ENCODE data around the gene STT3B. TPM values are rescaled to one million over a fixed set of nuclear protein-coding genes. Genes with fewer than 3 reads are reported as not detected.

Gene STT3B
- total and polyA plus RNA-seq, 2 of the 13 experiments (the other 11 are each of a cell fraction or from before 2014, with no cell fraction given), result 85.0 to 205 TPM

- no peak for TF ChIP-seq ZNF414 (CRISPR knock-in tag; IDR thresholded peaks at IDR 0.05)
- TF ChIP-seq ZNF251 (CRISPR knock-in tag; IDR thresholded peaks at IDR 0.05), result no peak
Measured at GRCh38 chr3:31670136-31670535, 137.4 kb downstream of the STT3B start (continued).

GRCh38 chr3:31670722-31671121 lies 138.0 kb downstream of the STT3B start:
- Histone ChIP-seq H3K27me3 (ENCODE audit: control insufficient read depth in 1 of 2, insufficient read depth in 2 of 2, low read length in 2 of 2) (no peaks in the 10 kb centered on the region), H3K9me3 (ENCODE audit: low read length) (no peaks in the 10 kb centered on the region), H3K4me2 (ENCODE audit: low read depth, low read length) (no peak overlapping the region), H4K20me1 (ENCODE audit: insufficient read depth, low read length) (no peaks in the 10 kb centered on the region), H3K4me1 (ENCODE audit: insufficient read depth, low read length) (peaks cover 2% of the 10 kb centered on the region), H3K4me3 (replicated peaks in 1 of 3; ENCODE audit: insufficient read depth in 1 of 3, low read depth in 2 of 3, low read length in 3 of 3) (no peak overlapping the region), H3K27ac (ENCODE audit: extremely low read length, insufficient read depth, low read length) (no peak overlapping the region), H2AFZ (ENCODE audit: low read length) (no peak overlapping the region), H3K36me3 (replicated peaks in 1 of 2; ENCODE audit: control insufficient read depth in 1 of 2, insufficient read depth in 2 of 2, low read length in 2 of 2) (peaks cover 8 to 11% of the 10 kb centered on the region in 2 experiments; a peak in 3 of 5 replicates), H3K79me2 (ENCODE audit: insufficient read depth, low read length) (no peaks in the 10 kb centered on the region), H3K9ac (ENCODE audit: insufficient read depth, low read depth, low read length) (no peak overlapping the region)
- DNase-seq (ENCODE audit: low spot score), result no peak
- WGBS (ENCODE audit: low lambda C conversion rate), result 95% methylated on average over 9 of the region's 9 CpGs
- no TSS peak for BruUV-seq (replicated peaks)
- POLR2A ChIA-PET, result no interaction called here
- no peak for ATAC-seq
- intact Hi-C loops (cut with micrococcal nuclease; ENCODE audit: unreplicated experiment), result no loop called here
- CTCF ChIA-PET (ENCODE audit: low intra/inter-chr PET ratio, low total read pairs), result no interaction called here
- FAIRE-seq, result no peak
- in situ Hi-C loops (cut with HindIII; ENCODE audit: extremely low pct_ligation_motif_present, low pct_unique_long_range_greater_than_20kb), result no loop called here
- TF ChIP-seq ZBTB43 (CRISPR knock-in tag; conservative IDR thresholded peaks at IDR 0.05) (no peak), GFI1 (CRISPR knock-in tag; IDR thresholded peaks at IDR 0.05; ENCODE audit: borderline replicate concordance) (no peak), ZNF335 (CRISPR knock-in tag; IDR thresholded peaks at IDR 0.05) (no peak), ZNF563 (CRISPR knock-in tag; IDR thresholded peaks at IDR 0.05) (no peak), RBAK (CRISPR knock-in tag; IDR thresholded peaks at IDR 0.05) (no peak), SAFB2 (CRISPR knock-in tag; IDR thresholded peaks at IDR 0.05; ENCODE audit: borderline replicate concordance, low read depth) (no peak), ZNF432 (CRISPR knock-in tag; IDR thresholded peaks at IDR 0.05; ENCODE audit: borderline replicate concordance) (no peak), ZBTB33 (CRISPR knock-in tag; IDR thresholded peaks at IDR 0.05) (no peak), HDAC2 (CRISPR knock-in tag; IDR thresholded peaks at IDR 0.05) (no peak), RBFOX2 (IDR thresholded peaks at IDR 0.05; ENCODE audit: low read depth, low read length) (no peak), E2F1 (CRISPR knock-in tag; IDR thresholded peaks at IDR 0.05) (no peak), ZNF512 (CRISPR knock-in tag; IDR thresholded peaks at IDR 0.05) (no peak), SMARCE1 (IDR thresholded peaks at IDR 0.05; ENCODE audit: borderline replicate concordance) (no peak), KLF6 (CRISPR knock-in tag; IDR thresholded peaks at IDR 0.05) (no peak), RARG (CRISPR knock-in tag; IDR thresholded peaks at IDR 0.05; ENCODE audit: low read depth) (no peak), XBP1 (CRISPR knock-in tag; IDR thresholded peaks at IDR 0.05) (no peak), NR3C1 (CRISPR knock-in tag; IDR thresholded peaks at IDR 0.05) (no peak)
